Measurements from ENCODE around the gene SPACA4. TPM values are rescaled to one million over a fixed set of nuclear protein-coding genes. Genes with fewer than 3 reads are reported as not detected.

The SPACA4 gene
- total RNA-seq, 1 experiment from 2014 or later: not detected

- peaks cover 35% of the 10 kb centered on the region for H3K4me1 Mint-ChIP-seq
- ChIA-PET POLR2A (no interaction called here), CTCF (interaction anchor here (2.3 kb wide), 1 partner anchor 13 kb away, joined by 8 read pairs; the partner anchor contains the start of gene CA11)
- DNase-seq (ENCODE audit: low spot score) (no peak), ATAC-seq (no peak)
- H3K4me3 Mint-ChIP-seq: no peak overlapping the region
- no peak overlapping the region for H3K27ac Mint-ChIP-seq
- no peaks in the 10 kb centered on the region for H3K9me3 Mint-ChIP-seq
- H3K36me3 Mint-ChIP-seq: no peaks in the 10 kb centered on the region
- H3K27me3 Mint-ChIP-seq (ENCODE audit: low read depth): peaks cover 8% of the 10 kb centered on the region
- no peak for TF ChIP-seq SMAD4 (CRISPR knock-in tag; IDR thresholded peaks at IDR 0.05)
- no peak for TF ChIP-seq NFYB (CRISPR knock-in tag; conservative IDR thresholded peaks at IDR 0.05; ENCODE audit: low read depth)
Observed at GRCh38 chr19:48632692-48633147, 26.2 kb downstream of the SPACA4 start.

- TF ChIP-seq ATF1 (CRISPR knock-in tag; IDR thresholded peaks at IDR 0.05): no peak
- no peak for TF ChIP-seq ZNF281 (CRISPR knock-in tag; IDR thresholded peaks at IDR 0.05)
- TF ChIP-seq KAT7 (CRISPR knock-in tag; IDR thresholded peaks at IDR 0.05; ENCODE audit: borderline replicate concordance): no peak
- TF ChIP-seq HMGA2 (CRISPR knock-in tag; IDR thresholded peaks at IDR 0.05): no peak
- TF ChIP-seq MYBL2 (CRISPR knock-in tag; IDR thresholded peaks at IDR 0.05): no peak
- TF ChIP-seq CDX4 (CRISPR knock-in tag; IDR thresholded peaks at IDR 0.05; ENCODE audit: borderline replicate concordance): no peak
- no peak for TF ChIP-seq ZNF671 (CRISPR knock-in tag; IDR thresholded peaks at IDR 0.05)
- TF ChIP-seq RORB (CRISPR knock-in tag; IDR thresholded peaks at IDR 0.05): no peak
- TF ChIP-seq AR (CRISPR knock-in tag; IDR thresholded peaks at IDR 0.05): no peak
- no peak for TF ChIP-seq ZNF121 (CRISPR knock-in tag; IDR thresholded peaks at IDR 0.05)
- TF ChIP-seq AFF4 (CRISPR knock-in tag; IDR thresholded peaks at IDR 0.05; ENCODE audit: borderline replicate concordance): no peak
- no peaks in the 10 kb centered on the region for H3K36me3 Mint-ChIP-seq
- H3K9me3 Mint-ChIP-seq: no peaks in the 10 kb centered on the region
- H3K27me3 Mint-ChIP-seq (ENCODE audit: low read depth): peaks cover 8% of the 10 kb centered on the region
- POLR2A ChIA-PET: interaction anchor here (0.7 to 1.1 kb wide), 4 partner anchors 9 to 18 kb away, joined by 3 to 8 read pairs (median 4); partner anchors contain the start of genes CA11, RPL18 and SPHK2
- ATAC-seq (no peak), DNase-seq (ENCODE audit: low spot score) (no peak)
- CTCF ChIA-PET: interaction anchor here (0.9 to 2.3 kb wide), 5 partner anchors 12 to 209 kb away, joined by 3 to 8 read pairs (median 4); partner anchors contain the start of gene CA11
- H3K4me3 Mint-ChIP-seq: peak overlapping the region; percentile 44; the same call in 1 of the 2 replicates
- H3K27ac Mint-ChIP-seq: no peak overlapping the region
- H3K4me1 Mint-ChIP-seq: peaks cover 38% of the 10 kb centered on the region
Observed at GRCh38 chr19:48633148-48634035, 26.9 kb downstream of the SPACA4 start.
